IMR-90 (cell line): ENCODE results near the gene EBF3. TPM values are rescaled to one million over a fixed set of nuclear protein-coding genes. Genes with fewer than 3 reads are reported as not detected.

Experiments used
- ATAC-seq: fragments of 200-7000 bp; cut with Tn5 transposase; 2 replicates; pipeline ENCODE4 v1.9.1; 2020; ENCODE audit warnings: low read depth, mild to moderate bottlenecking, moderate library complexity
- BruUV-seq: library from RNA; stranded (reverse); fragments of 400-500 nt; replicated peaks from 2 replicates; lab custom pipeline; 2021; lab: Mats Ljungman, UMichigan
- CTCF ChIA-PET: fragments of 300-600 bp; formaldehyde crosslinking; extraction: SDS; loops from one replicate; lab custom pipeline; 2021; ENCODE audit warnings: antibody characterized with exemption; lab: Yijun Ruan, JAX
- POLR2A ChIA-PET: fragments of 300-600 bp; sonication (Branson Sonifier 250); formaldehyde crosslinking; loops from one replicate; lab custom pipeline; 2022; ENCODE audit warnings: antibody characterized with exemption; ENCODE audit not compliant: unreplicated experiment; lab: Charles Lee
- DNase-seq: peaks from one replicate; pipeline ENCODE4 v3.0.0; 2013
- H2AFZ ChIP-seq: replicated peaks from 2 replicates; pipeline ENCODE3; 2013; ENCODE audit warnings: low read length, mild to moderate bottlenecking; ENCODE audit not compliant: poor library complexity
- H2AK5ac ChIP-seq: 2 replicates; pipeline ENCODE4 v1.6.1; 2013; ENCODE audit warnings: low read depth, low read length, inconsistent platforms
- H2AK9ac ChIP-seq: replicated peaks from 2 replicates; pipeline ENCODE3; 2013; ENCODE audit warnings: mild to moderate bottlenecking, low read depth, low read length, moderate library complexity; ENCODE audit not compliant: poor library complexity
- H2BK120ac ChIP-seq: 2 replicates; pipeline ENCODE4 v1.6.1; 2013; ENCODE audit warnings: low read depth, low read length, inconsistent platforms
- H2BK15ac ChIP-seq: 3 replicates; pipeline ENCODE4 v1.6.1; 2013; ENCODE audit warnings: low read depth, low read length, inconsistent platforms
- H2BK20ac ChIP-seq: 2 replicates; pipeline ENCODE4 v1.6.1; 2013; ENCODE audit warnings: low read depth, mild to moderate bottlenecking, inconsistent platforms, low read length, moderate library complexity
- H2BK5ac ChIP-seq: 2 replicates; pipeline ENCODE4 v1.6.1; 2013; ENCODE audit warnings: mild to moderate bottlenecking, low read depth, low read length, inconsistent platforms; ENCODE audit not compliant: poor library complexity, severe bottlenecking
- H3K14ac ChIP-seq: replicated peaks from 2 replicates; pipeline ENCODE4 v1.6.1; 2013; ENCODE audit warnings: low read depth, low read length, inconsistent platforms
- H3K18ac ChIP-seq: 2 replicates; pipeline ENCODE4 v1.6.1; 2013; ENCODE audit warnings: low read depth, low read length, control low read depth
- H3K23ac ChIP-seq: 2 replicates; pipeline ENCODE4 v1.6.1; 2013; ENCODE audit warnings: low read depth, low read length, inconsistent platforms
- H3K27ac ChIP-seq: 2 replicates; pipeline ENCODE4 v1.5.1; 2013; ENCODE audit warnings: mild to moderate bottlenecking, control low read depth, low read length; ENCODE audit not compliant: insufficient read depth
- H3K27me3 ChIP-seq: 2 replicates; pipeline ENCODE4 v1.6.1; 2013; ENCODE audit warnings: low read length; ENCODE audit not compliant: control insufficient read depth, insufficient read depth
- H3K36me3 ChIP-seq: 2 replicates; pipeline ENCODE4 v1.6.1; 2013; ENCODE audit warnings: low read length, mixed read lengths; ENCODE audit not compliant: control insufficient read depth, insufficient read depth
- H3K4ac ChIP-seq: 2 replicates; pipeline ENCODE4 v1.6.1; 2013; ENCODE audit warnings: low read depth, low read length, inconsistent platforms
- H3K4me1 ChIP-seq: 2 replicates; pipeline ENCODE4 v1.6.1; 2013; ENCODE audit warnings: low read length, mixed read lengths; ENCODE audit not compliant: control insufficient read depth, insufficient read depth
- H3K4me2 ChIP-seq: 2 replicates; pipeline ENCODE4 v1.6.1; 2013; ENCODE audit warnings: low read depth, mild to moderate bottlenecking, control low read depth, low read length, moderate library complexity
- H3K4me3 ChIP-seq: 2 replicates; pipeline ENCODE4 v1.5.1; 2013; ENCODE audit warnings: low read depth, mild to moderate bottlenecking, control low read depth, low read length, moderate library complexity; ENCODE audit not compliant: insufficient read depth
- H3K56ac ChIP-seq: 2 replicates; pipeline ENCODE4 v1.6.1; 2013; ENCODE audit warnings: low read length, inconsistent platforms; ENCODE audit not compliant: insufficient read depth; ENCODE audit errors: extremely low read depth
- H3K79me1 ChIP-seq, 2 experiments: 2 replicates each; pipeline ENCODE4 v1.6.1; 2013; ENCODE audit warnings: low read length in 2 of 2, inconsistent platforms in 1 of 2, low read depth in 1 of 2
- H3K9ac ChIP-seq: 2 replicates; pipeline ENCODE4 v1.6.1; 2013; ENCODE audit warnings: low read depth, low read length, control low read depth
- H3K9me1 ChIP-seq: 2 replicates; pipeline ENCODE4 v1.6.1; 2013; ENCODE audit warnings: low read length, inconsistent platforms; ENCODE audit not compliant: insufficient read depth
- H3K9me3 ChIP-seq: 2 replicates; pipeline ENCODE4 v1.6.1; 2013; ENCODE audit warnings: low read length; ENCODE audit not compliant: control insufficient read depth, insufficient read depth
- H4K20me1 ChIP-seq: 2 replicates; pipeline ENCODE4 v1.6.1; 2013; ENCODE audit warnings: low read length, inconsistent platforms; ENCODE audit not compliant: insufficient read depth
- H4K5ac ChIP-seq: 2 replicates; pipeline ENCODE4 v1.6.1; 2013; ENCODE audit warnings: mild to moderate bottlenecking, low read depth, low read length, control low read depth
- H4K8ac ChIP-seq, 2 experiments: 2 replicates each; pipeline ENCODE4 v1.6.1; 2013; ENCODE audit warnings: low read depth in 2 of 2, low read length in 2 of 2, control low read depth in 1 of 2, inconsistent platforms in 1 of 2
- H4K91ac ChIP-seq: 2 replicates; pipeline ENCODE4 v1.6.1; 2013; ENCODE audit warnings: low read depth, low read length, inconsistent platforms; ENCODE audit not compliant: insufficient read depth
- CEBPB ChIP-seq: IDR thresholded peaks from 2 replicates; pipeline ENCODE4 v1.6.1; 2012; ENCODE audit warnings: low read depth, low read length, improper control_type of control experiment
- ELK1 ChIP-seq: fragments of 150-350 bp; IDR thresholded peaks from 2 replicates; pipeline ENCODE4 v1.6.1; 2016; ENCODE audit warnings: low read depth, mild to moderate bottlenecking, low read length, moderate library complexity, borderline replicate concordance
- FOS ChIP-seq: fragments of 150-350 bp; IDR thresholded peaks from 2 replicates; pipeline ENCODE4 v1.6.1; 2016; ENCODE audit warnings: low read depth, low read length
- MAZ ChIP-seq: IDR thresholded peaks from 2 replicates; pipeline ENCODE4 v1.6.1; 2012; ENCODE audit warnings: low read depth, mild to moderate bottlenecking, low read length, improper control_type of control experiment, moderate library complexity, borderline replicate concordance
- NFE2L2 ChIP-seq: fragments of 150-350 bp; IDR thresholded peaks from 2 replicates; pipeline ENCODE4 v1.6.1; 2016; ENCODE audit warnings: low read depth, mild to moderate bottlenecking, low read length
- RAD21 ChIP-seq: IDR thresholded peaks from 2 replicates; pipeline ENCODE4 v1.6.1; 2012; ENCODE audit warnings: low read length, improper control_type of control experiment
- WGBS, 2 experiments: methylation state at CpG; one replicate each; pipeline versions ENCODE4 v1.1.5 to v1.1.7; 2013; ENCODE audit warnings: missing lambda C conversion rate in 2 of 2; ENCODE audit not compliant: insufficient read length in 1 of 2; ENCODE audit errors: extremely low coverage in 2 of 2; 5-methylcytosine and 5-hydroxymethylcytosine counted together
- dilution Hi-C: fragments of 300-500 bp; cut with HindIII; formaldehyde crosslinking; loops from one replicate; pipeline ENCODE4 v1.14.3; 2018; ENCODE audit warnings: low sequenced_read_pairs; ENCODE audit not compliant: unreplicated experiment
- in situ Hi-C: fragments of 300-500 bp; cut with MboI; formaldehyde crosslinking; loops from 3 replicates; pipeline ENCODE4 v1.14.3; 2019; ENCODE audit warnings: low sequenced_read_pairs, inconsistent platforms, mixed read lengths
- intact Hi-C: fragments of 100-400 bp; cut with micrococcal nuclease; formaldehyde crosslinking; loops from 2 replicates; pipeline ENCODE4 v1.10.0; 2022
- polyA plus RNA-seq, 3 experiments: library from polyadenylated mRNA; depleted of rRNA; stranded (reverse); fragments of >200 nt; gene quantifications; 2 replicates each; pipeline ENCODE4 v1.2.3, GENCODE V29; 2012; ENCODE audit warnings: low replicate concordance in 1 of 3
- total RNA-seq: library from RNA; depleted of rRNA; stranded (reverse); fragments of >200 nt; gene quantifications from 2 replicates; pipeline ENCODE4 v1.2.3, GENCODE V29; 2012

Gene EBF3
- total and polyA plus RNA-seq, 2 of the 4 experiments (the other 2 are of a cell fraction) = 0.36 to 0.70 TPM

GRCh38 chr10:129958629-129959543 is 5.2 kb downstream of the EBF3 start (continued):
- TF ChIP-seq RAD21 (no peak), FOS (no peak)

- Histone ChIP-seq H3K56ac (no peak overlapping the region), H2BK20ac (no peak overlapping the region), H2AK9ac (no peak overlapping the region), H3K9me1 (no peaks in the 10 kb centered on the region), H4K91ac (no peak overlapping the region), H3K23ac (no peak overlapping the region), H2BK120ac (no peak overlapping the region), H3K9me3 (no peaks in the 10 kb centered on the region), H3K4ac (no peak overlapping the region), H3K9ac (no peak overlapping the region), H3K27ac (no peak overlapping the region), H4K5ac (no peak overlapping the region), H3K79me1 (no peaks in the 10 kb centered on the region), H3K18ac (no peak overlapping the region), H3K4me1 (peaks cover 2% of the 10 kb centered on the region; the same call in 1 of the 2 replicates), H3K14ac (no peak overlapping the region), H2BK5ac (no peak overlapping the region), H3K36me3 (peaks cover 5% of the 10 kb centered on the region; the same call in 1 of the 2 replicates), H3K27me3 (peaks cover 40% of the 10 kb centered on the region), H4K8ac (no peak overlapping the region), H4K20me1 (no peaks in the 10 kb centered on the region), H3K4me3 (no peak overlapping the region), H2BK15ac (no peak overlapping the region), H3K4me2 (no peak overlapping the region; the same call in 1 of the 2 replicates), H2AFZ (no peak overlapping the region), H2AK5ac (no peak overlapping the region)
- DNase-seq (no peak), ATAC-seq (no peak)
- no TSS peak for BruUV-seq
- intact Hi-C loops = loop anchor here (5.0 to 10.0 kb wide), 2 partner anchors 633 to 861 kb away; no protein-coding TSS in a partner anchor
- dilution Hi-C loops = no loop called here
- TF ChIP-seq CEBPB = no peak
- no peak for TF ChIP-seq NFE2L2
- TF ChIP-seq ELK1 = no peak
- TF ChIP-seq RAD21 = no peak
- TF ChIP-seq MAZ = no peak
- CTCF ChIA-PET = no interaction called here
- POLR2A ChIA-PET = no interaction called here
- no CpG with 5 or more reads among the region's 16 CpGs for WGBS, 2 experiments
- in situ Hi-C loops = no loop called here
Observed at GRCh38 chr10:129958148-129958628, 5.9 kb downstream of the EBF3 start.
